ENCODE data around the gene CCL26.

- TF ChIP-seq CTCF (conservative IDR thresholded peaks at IDR 0.05; ENCODE audit: low read length) = no peak
- TF ChIP-seq EZH2phosphoT487 (IDR thresholded peaks at IDR 0.05; ENCODE audit: borderline replicate concordance, low read depth, low read length) = no peak
These were observed 4.4 kb upstream of the CCL26 start for GRCh38 chr7:75776295-75776971.
